Measurements from ENCODE around the gene TIGAR.
A peak's percentile ranks its signal among the peaks of the same experiment; 100 is the strongest.

Gene TIGAR

GRCh38 chr12:4303750-4304149, 17.3 kb upstream of the TIGAR start:
- Histone ChIP-seq H4K20me1 (ENCODE audit: insufficient read depth, low read length) (no peaks in the 10 kb centered on the region), H3K36me3 (ENCODE audit: insufficient read depth, low read length) (no peaks in the 10 kb centered on the region), H2AFZ (ENCODE audit: low read depth, low read length) (no peak overlapping the region), H3K4me2 (ENCODE audit: insufficient read depth, low read length) (no peak overlapping the region), H3K9me3 (ENCODE audit: insufficient read depth, low read length, severe bottlenecking) (no peaks in the 10 kb centered on the region), H3K27me3 (ENCODE audit: insufficient read depth, low read length, poor library complexity) (peaks cover 21% of the 10 kb centered on the region), H3K79me2 (ENCODE audit: insufficient read depth, low read length) (no peaks in the 10 kb centered on the region), H3K9ac (ENCODE audit: low read depth, low read length) (no peak overlapping the region), H3K4me3 (ENCODE audit: low read depth in 1 of 2, low read length in 2 of 2) (no peak overlapping the region), H3K4me1 (ENCODE audit: insufficient read depth, low read length) (no peaks in the 10 kb centered on the region), H3K27ac (ENCODE audit: low read length) (no peak overlapping the region)
- TF ChIP-seq CTCF (IDR thresholded peaks at IDR 0.05; ENCODE audit: borderline replicate concordance, extremely low read depth, low read length, poor library complexity, severe bottlenecking) (no peak), EZH2 (IDR thresholded peaks at IDR 0.05; ENCODE audit: borderline replicate concordance, low read depth, low read length, severe bottlenecking) (no peak)
- DNase-seq (no peak), ATAC-seq (ENCODE audit: insufficient read depth, low read depth) (no peak)

- Histone ChIP-seq H2AFZ (ENCODE audit: low read depth, low read length) (no peak overlapping the region), H3K4me1 (ENCODE audit: insufficient read depth, low read length) (no peaks in the 10 kb centered on the region), H3K9ac (ENCODE audit: low read depth, low read length) (no peak overlapping the region), H3K27me3 (ENCODE audit: insufficient read depth, low read length, poor library complexity) (peaks cover 17% of the 10 kb centered on the region), H3K36me3 (ENCODE audit: insufficient read depth, low read length) (no peaks in the 10 kb centered on the region), H3K9me3 (ENCODE audit: insufficient read depth, low read length, severe bottlenecking) (no peaks in the 10 kb centered on the region), H4K20me1 (ENCODE audit: insufficient read depth, low read length) (no peaks in the 10 kb centered on the region), H3K79me2 (ENCODE audit: insufficient read depth, low read length) (no peaks in the 10 kb centered on the region), H3K4me3 (ENCODE audit: low read depth in 1 of 2, low read length in 2 of 2) (no peak overlapping the region), H3K4me2 (ENCODE audit: insufficient read depth, low read length) (no peak overlapping the region), H3K27ac (ENCODE audit: low read length) (no peak overlapping the region)
- TF ChIP-seq EZH2 (IDR thresholded peaks at IDR 0.05; ENCODE audit: borderline replicate concordance, low read depth, low read length, severe bottlenecking) (no peak), CTCF (IDR thresholded peaks at IDR 0.05; ENCODE audit: borderline replicate concordance, extremely low read depth, low read length, poor library complexity, severe bottlenecking) (peak; percentile 56)
- peak; percentile 61; the same call in 2 of the 3 replicates for ATAC-seq (ENCODE audit: insufficient read depth, low read depth)
- peak; percentile 23 for DNase-seq
These were observed 13.2 kb upstream of the TIGAR start for GRCh38 chr12:4307593-4308333.

- peaks cover 11% of the 10 kb centered on the region for H3K27me3 ChIP-seq (ENCODE audit: insufficient read depth, low read length, poor library complexity)
- no peaks in the 10 kb centered on the region for H3K9me3 ChIP-seq (ENCODE audit: insufficient read depth, low read length, severe bottlenecking)
These were observed 12.6 kb upstream of the TIGAR start for GRCh38 chr12:4308334-4308950.

More at GRCh38 chr12:4308334-4308950, 12.6 kb upstream of the TIGAR start:
- DNase-seq (no peak), ATAC-seq (ENCODE audit: insufficient read depth, low read depth) (no peak)
- Histone ChIP-seq H3K4me1 (ENCODE audit: insufficient read depth, low read length) (no peaks in the 10 kb centered on the region), H3K79me2 (ENCODE audit: insufficient read depth, low read length) (no peaks in the 10 kb centered on the region), H2AFZ (ENCODE audit: low read depth, low read length) (no peak overlapping the region), H3K36me3 (ENCODE audit: insufficient read depth, low read length) (no peaks in the 10 kb centered on the region), H3K9ac (ENCODE audit: low read depth, low read length) (no peak overlapping the region), H3K4me2 (ENCODE audit: insufficient read depth, low read length) (no peak overlapping the region), H4K20me1 (ENCODE audit: insufficient read depth, low read length) (no peaks in the 10 kb centered on the region), H3K4me3 (ENCODE audit: low read depth in 1 of 2, low read length in 2 of 2) (no peak overlapping the region), H3K27ac (ENCODE audit: low read length) (no peak overlapping the region)
- no peak for TF ChIP-seq EZH2 (IDR thresholded peaks at IDR 0.05; ENCODE audit: borderline replicate concordance, low read depth, low read length, severe bottlenecking)
- no peak for TF ChIP-seq CTCF (IDR thresholded peaks at IDR 0.05; ENCODE audit: borderline replicate concordance, extremely low read depth, low read length, poor library complexity, severe bottlenecking)
